Measurements from ENCODE around the gene L3MBTL3.
"Not testable (repeated sequence)": the region's sequence is repeated elsewhere in the genome, so short reads cannot be mapped to it uniquely, and the experiment has no call there.

L3MBTL3 gene

GRCh38 chr6:130138909-130139242 lies 120.5 kb downstream of the L3MBTL3 start:
- no peak for DNase-seq (ENCODE audit: low spot score)

GRCh38 chr6:130140084-130140483 lies 121.7 kb downstream of the L3MBTL3 start:
- no peak for DNase-seq (ENCODE audit: low spot score)

DNA sequence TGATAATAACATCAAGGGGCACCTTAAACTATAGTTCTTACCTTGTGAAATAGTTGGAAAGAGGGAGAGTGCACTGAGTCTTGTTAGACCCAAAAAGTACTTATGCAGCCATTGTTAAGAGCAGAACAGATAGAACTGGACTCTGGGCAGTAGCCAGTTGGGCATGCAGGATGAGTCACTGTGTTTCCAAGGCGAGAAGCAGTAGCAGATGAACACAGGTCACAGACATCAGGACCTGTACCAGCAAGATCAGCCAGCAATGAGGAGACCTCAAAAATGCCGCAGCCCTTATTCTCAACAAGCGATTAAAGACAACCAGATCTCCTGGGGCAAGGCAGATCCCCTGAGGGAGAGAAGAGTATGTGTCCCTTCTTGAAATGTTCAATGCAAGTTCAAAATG lies 125.3 kb downstream of the L3MBTL3 start:
- DNase-seq (ENCODE audit: low spot score), result no peak

DNA sequence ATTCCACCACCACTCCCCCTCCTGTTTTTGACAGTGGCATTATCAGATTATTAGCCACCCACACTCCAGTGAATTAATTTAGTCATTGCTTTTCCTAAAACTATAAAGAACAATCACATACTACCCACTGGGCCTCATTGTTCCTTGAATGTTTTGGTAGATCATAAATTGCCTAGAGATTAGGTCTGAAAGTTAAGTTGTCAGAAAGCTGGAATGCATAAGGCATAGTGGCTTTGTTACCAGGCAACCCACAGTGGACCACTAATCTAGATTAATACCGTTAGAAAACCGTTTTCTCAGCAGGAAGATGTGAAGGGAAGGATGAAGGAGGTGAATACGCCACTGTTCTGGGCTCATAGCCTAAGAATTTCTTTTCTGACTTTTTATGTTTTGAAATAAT lies 128.7 kb downstream of the L3MBTL3 start:
- no peak for DNase-seq (ENCODE audit: low spot score)

DNA sequence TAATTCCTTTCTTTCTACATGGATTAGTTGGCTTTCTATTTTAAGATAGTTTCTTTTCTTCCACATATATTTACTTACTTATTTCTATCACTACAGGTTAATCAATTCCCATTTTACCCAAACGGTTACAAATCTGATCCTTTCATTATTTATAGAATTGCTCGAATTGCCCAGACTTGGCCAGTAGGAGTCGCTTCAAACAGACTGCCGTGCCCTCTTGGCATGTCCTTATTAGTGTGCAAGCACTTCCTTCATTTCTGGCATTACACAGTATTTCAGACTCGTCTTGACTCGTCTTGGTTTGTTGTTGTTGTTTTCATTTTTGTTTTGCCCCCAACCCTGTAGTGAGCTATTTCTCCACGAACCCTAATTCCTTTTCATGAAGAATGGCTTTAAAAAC lies 129.8 kb downstream of the L3MBTL3 start:
- no peak for DNase-seq (ENCODE audit: low spot score)

DNA sequence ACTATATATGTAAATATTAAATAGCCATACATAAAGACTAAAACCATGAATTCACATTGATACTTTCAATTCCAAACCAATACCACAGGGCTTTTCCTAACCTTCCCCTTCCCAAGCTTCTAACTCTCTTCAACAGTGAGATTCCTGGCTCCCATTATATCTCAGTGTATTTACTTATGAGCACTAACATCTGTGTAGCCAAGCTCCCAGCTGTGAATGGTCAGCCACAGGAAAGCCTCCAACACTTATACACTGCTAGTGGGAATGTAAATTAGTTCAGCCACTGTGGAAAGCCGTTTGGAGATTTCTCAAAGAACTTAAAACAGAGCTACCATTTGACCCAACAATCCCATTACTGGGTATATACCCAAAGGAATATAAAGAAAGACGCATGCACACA lies 130.6 kb downstream of the L3MBTL3 start:
- not testable (repeated sequence) for DNase-seq (ENCODE audit: low spot score)

DNA sequence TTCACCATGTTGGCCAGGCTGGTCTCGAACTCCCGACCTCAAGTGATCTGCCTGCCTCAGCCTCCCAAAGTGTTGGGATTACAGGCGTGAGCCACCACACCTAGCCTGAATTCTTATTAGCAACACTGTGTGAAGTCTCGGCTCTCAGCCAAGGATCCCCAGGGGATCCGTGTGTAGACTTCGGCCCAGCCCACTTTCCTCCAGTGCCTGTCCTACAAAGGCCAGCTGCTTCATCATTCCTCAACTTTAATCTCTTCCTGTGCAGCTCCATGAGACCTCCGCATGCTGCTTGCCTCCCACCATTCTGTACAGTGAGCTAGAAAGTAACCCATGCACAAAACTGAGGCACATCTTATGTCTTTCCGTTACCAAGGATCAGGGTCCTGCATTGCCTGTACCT lies 132.5 kb downstream of the L3MBTL3 start:
- no peak for DNase-seq (ENCODE audit: low spot score)

DNA sequence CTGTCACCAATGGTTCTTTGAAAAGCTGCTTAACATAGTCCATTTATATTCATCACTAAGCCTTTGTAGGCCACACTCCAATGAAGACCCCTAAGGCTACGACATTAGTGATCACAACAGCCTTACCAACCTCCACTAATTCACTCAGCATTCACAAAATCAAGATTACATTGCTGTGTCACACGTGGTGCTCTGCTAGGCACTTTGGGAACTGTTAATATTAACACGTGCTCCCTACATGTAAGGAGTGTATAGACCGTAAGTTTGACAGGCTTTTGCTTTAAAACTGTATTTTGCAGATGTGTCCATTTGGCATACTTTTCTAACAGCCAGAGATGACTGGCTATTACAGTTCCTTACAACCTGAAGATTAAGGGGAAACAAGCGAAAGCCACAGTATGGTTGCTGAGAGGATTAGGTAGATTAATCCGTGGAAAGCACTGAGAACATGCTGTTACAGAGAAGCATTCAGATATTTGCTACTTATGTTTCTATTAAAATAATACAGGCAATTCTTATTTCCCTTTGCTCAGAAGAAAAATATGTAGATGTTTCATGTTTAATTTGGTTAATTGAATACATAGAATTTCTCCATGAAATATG lies 134.6 kb downstream of the L3MBTL3 start:
- no peak for DNase-seq (ENCODE audit: low spot score)

GRCh38 chr6:130156908-130157307 lies 138.5 kb downstream of the L3MBTL3 start:
- no peak for DNase-seq (ENCODE audit: low spot score)

- DNase-seq (ENCODE audit: low spot score), result no peak
These were observed 139.7 kb downstream of the L3MBTL3 start for GRCh38 chr6:130158056-130158455.

- no peak for DNase-seq (ENCODE audit: low spot score)
These were observed 140.2 kb downstream of the L3MBTL3 start for GRCh38 chr6:130158548-130158947.

- DNase-seq (ENCODE audit: low spot score), result no peak
These were observed 141.6 kb downstream of the L3MBTL3 start for GRCh38 chr6:130159956-130160355.

DNA sequence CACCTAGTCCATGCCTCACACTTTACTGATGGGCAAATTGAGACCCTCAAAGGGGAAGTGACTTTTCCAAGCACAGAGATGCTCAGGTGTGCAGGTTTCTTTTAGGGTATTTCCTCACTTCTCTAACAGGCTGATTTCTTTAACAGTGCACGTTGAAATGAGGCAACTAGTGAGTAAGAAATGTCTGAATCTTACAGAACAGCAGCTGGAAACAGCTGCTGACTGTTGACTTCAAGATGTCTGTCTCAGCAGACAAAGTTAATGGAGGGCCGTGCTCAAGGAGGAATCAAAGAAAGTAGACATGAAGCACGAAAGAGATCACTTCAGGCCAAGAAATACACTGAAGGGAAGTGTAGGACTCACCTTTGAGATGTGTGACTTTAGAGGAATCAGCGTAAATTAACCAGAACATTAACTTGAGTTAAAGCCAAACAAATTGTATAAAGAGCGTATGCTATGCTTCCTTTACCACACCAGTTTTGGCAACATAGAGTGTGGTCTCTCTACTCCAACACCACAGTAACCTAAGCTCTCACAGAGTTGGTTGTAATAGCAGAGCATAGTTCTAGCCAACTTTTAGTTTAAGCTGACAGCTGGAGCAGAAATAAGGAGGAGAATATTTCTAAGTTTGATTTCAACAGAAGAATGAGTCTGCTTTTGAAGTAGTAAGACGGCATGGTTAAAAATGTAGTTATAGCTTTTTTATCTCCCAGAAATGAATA lies 143.5 kb downstream of the L3MBTL3 start:
- no peak for DNase-seq (ENCODE audit: low spot score)

DNA sequence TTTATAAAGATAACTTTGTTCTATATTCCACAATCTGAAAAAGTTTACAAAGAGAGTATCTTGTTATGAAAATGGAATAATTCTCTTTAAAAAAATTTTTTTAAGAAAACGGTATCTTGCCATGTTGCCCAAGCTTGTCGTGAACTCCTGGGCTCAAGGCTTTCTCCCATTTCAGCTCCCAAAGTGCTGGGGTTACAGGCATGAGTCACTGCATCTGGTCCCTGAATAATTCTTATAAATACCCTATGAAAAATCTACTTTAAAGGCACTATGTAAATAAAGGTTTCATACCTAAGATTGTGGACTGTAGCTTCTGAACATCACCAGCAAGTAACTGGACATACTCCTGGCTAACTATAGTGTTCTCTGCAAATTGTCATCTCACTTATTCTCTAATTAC lies 144.0 kb downstream of the L3MBTL3 start:
- no peak for DNase-seq (ENCODE audit: low spot score)

DNA sequence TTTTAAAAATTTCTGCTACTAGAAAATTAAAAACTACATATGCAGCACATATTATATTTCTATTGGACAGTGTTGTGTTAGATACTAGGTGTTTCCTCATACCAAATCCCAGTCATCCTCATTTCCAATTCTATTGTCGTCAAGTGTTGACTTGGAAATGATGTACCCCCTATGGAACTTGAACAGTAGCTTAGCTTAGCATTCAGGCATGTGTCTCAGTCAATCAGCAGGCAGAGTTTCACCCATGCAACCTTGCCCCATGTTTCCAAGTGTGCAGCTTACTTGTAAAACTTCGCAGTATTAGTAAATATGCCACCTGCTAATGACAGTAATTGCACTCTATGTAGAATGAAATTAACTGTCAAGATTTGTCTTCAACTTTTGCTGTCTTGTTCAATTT lies 144.9 kb downstream of the L3MBTL3 start:
- DNase-seq (ENCODE audit: low spot score), result no peak

GRCh38 chr6:130164251-130164650 lies 145.9 kb downstream of the L3MBTL3 start:
- no peak for DNase-seq (ENCODE audit: low spot score)

GRCh38 chr6:130167655-130168054 lies 149.3 kb downstream of the L3MBTL3 start:
- no peak for DNase-seq (ENCODE audit: low spot score)

GRCh38 chr6:130170160-130170559 lies 151.8 kb downstream of the L3MBTL3 start:
- not testable (repeated sequence) for DNase-seq (ENCODE audit: low spot score)

GRCh38 chr6:130173377-130174004 lies 155.1 kb downstream of the L3MBTL3 start:
- not testable (repeated sequence) for DNase-seq (ENCODE audit: low spot score)

DNA sequence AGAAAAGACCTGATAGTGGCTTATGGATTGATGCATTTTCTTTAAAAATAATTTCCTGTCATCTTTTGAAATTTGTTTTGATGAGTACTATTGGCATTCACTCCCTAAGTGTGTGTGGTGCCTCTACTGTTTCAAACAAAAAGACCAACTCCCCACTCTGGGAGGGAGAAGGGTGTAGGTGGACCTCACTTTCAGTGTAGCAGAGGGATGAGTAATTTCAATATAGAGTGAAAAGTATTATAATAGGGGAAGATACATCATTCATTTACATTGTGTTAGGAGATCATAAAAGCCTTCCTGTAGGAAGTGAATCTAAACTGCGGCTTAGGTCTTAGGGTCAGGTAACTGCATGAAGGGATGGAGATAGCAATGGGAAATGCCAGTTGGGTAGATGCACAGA lies 158.0 kb downstream of the L3MBTL3 start:
- no peak for DNase-seq (ENCODE audit: low spot score)

DNA sequence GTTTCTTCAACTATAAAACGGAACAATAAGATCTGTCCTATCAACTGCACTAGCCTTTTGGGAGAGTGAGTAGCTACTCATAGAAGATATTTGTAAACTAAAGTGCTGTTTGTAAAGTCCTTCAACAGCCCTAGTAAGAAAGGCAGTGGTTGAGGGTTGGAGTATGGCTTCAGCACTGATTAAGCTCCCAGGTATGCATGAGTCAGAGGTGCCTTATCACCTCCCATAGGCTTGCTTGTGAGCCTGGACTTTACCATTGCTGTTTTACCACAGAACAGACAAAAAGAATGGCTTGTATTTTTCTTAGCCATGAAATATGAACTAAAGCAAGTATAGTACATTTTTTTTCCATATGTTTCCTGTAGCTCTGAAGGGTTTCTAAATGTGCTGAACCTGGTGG lies 160.3 kb downstream of the L3MBTL3 start:
- DNase-seq (ENCODE audit: low spot score), result no peak

- no peak for DNase-seq (ENCODE audit: low spot score)
These were observed 164.1 kb downstream of the L3MBTL3 start for GRCh38 chr6:130182466-130182865.
